SK-N-SH treated with all-trans-retinoic acid at 6 μM for 48 hours (cell line): ENCODE results near the gene PSMF1.

ENCODE experiments used
- ATAC-seq: fragments of 200-7000 bp; cut with Tn5 transposase; 3 replicates; pipeline ENCODE4 v1.9.1; 2020; ENCODE audit warnings: mild to moderate bottlenecking, moderate library complexity
- ARNTL ChIP-seq: fragments of 450-650 bp; formaldehyde crosslinking; IDR thresholded peaks from 2 replicates; pipeline ENCODE4 v1.5.0; 2020; ENCODE audit warnings: low read depth, mild to moderate bottlenecking, moderate library complexity, borderline replicate concordance
- BACH2 ChIP-seq: fragments of 250-450 bp; sonication (Bioruptor Pico); IDR thresholded peaks from 2 replicates; pipeline ENCODE4 v1.9.0; 2021; ENCODE audit warnings: mild to moderate bottlenecking, borderline replicate concordance
- CSDC2 ChIP-seq: fragments of 250-450 bp; sonication (Bioruptor Pico); IDR thresholded peaks from 2 replicates; pipeline ENCODE4 v1.5.0; 2020; ENCODE audit warnings: mild to moderate bottlenecking, moderate library complexity
- CSRNP3 ChIP-seq: fragments of 250-450 bp; sonication (Bioruptor Pico); IDR thresholded peaks from 2 replicates; pipeline ENCODE4 v1.5.1; 2021; ENCODE audit warnings: mild to moderate bottlenecking, moderate library complexity
- GLIS3 ChIP-seq: fragments of 250-450 bp; sonication (Bioruptor Pico); IDR thresholded peaks from 2 replicates; pipeline ENCODE4 v1.5.0; 2020; ENCODE audit warnings: mild to moderate bottlenecking, moderate library complexity
- ISL1 ChIP-seq: fragments of 250-450 bp; sonication (Bioruptor Pico); IDR thresholded peaks from 2 replicates; pipeline ENCODE4 v2.1.2; 2022; ENCODE audit warnings: mild to moderate bottlenecking, moderate library complexity
- OSR1 ChIP-seq: fragments of 250-450 bp; sonication (Bioruptor Pico); IDR thresholded peaks from 2 replicates; pipeline ENCODE4 v1.8.0; 2022; ENCODE audit warnings: moderate library complexity, mild to moderate bottlenecking, inconsistent platforms
- PATZ1 ChIP-seq: fragments of 250-450 bp; sonication (Bioruptor Pico); IDR thresholded peaks from 2 replicates; pipeline ENCODE4 v1.8.0; 2020; ENCODE audit warnings: mild to moderate bottlenecking, moderate library complexity, borderline replicate concordance
- POU6F1 ChIP-seq: fragments of 250-450 bp; sonication (Bioruptor Pico); IDR thresholded peaks from 2 replicates; pipeline ENCODE4 v1.8.0; 2021; ENCODE audit warnings: low read depth, mild to moderate bottlenecking, moderate library complexity, borderline replicate concordance
- PPARA ChIP-seq: fragments of 250-450 bp; sonication (Bioruptor Pico); IDR thresholded peaks from 2 replicates; pipeline ENCODE4 v1.5.0; 2020; ENCODE audit warnings: mild to moderate bottlenecking, borderline replicate concordance
- RARB ChIP-seq: fragments of 250-450 bp; sonication (Bioruptor Pico); IDR thresholded peaks from 2 replicates; pipeline ENCODE4 v1.8.0; 2021; ENCODE audit warnings: mild to moderate bottlenecking, moderate library complexity
- SNAI2 ChIP-seq: fragments of 250-450 bp; sonication (Bioruptor Pico); IDR thresholded peaks from 2 replicates; pipeline ENCODE4 v1.5.0; 2020; ENCODE audit warnings: mild to moderate bottlenecking, moderate library complexity
- TCF4 ChIP-seq: fragments of 250-450 bp; sonication (Bioruptor Pico); IDR thresholded peaks from 2 replicates; pipeline ENCODE4 v1.8.0; 2021; ENCODE audit warnings: mild to moderate bottlenecking, moderate library complexity, borderline replicate concordance
- TSHZ2 ChIP-seq: fragments of 250-450 bp; sonication (Bioruptor Pico); IDR thresholded peaks from 2 replicates; pipeline ENCODE4 v1.5.0; 2020; ENCODE audit warnings: mild to moderate bottlenecking, moderate library complexity
- ZFP30 ChIP-seq: fragments of 450-650 bp; formaldehyde crosslinking; IDR thresholded peaks from 2 replicates; pipeline ENCODE4 v1.5.0; 2022; ENCODE audit warnings: mild to moderate bottlenecking, moderate library complexity
- ZNF565 ChIP-seq: fragments of 450-650 bp; formaldehyde crosslinking; conservative IDR thresholded peaks from 2 replicates; pipeline ENCODE4 v1.5.0; 2020; ENCODE audit warnings: low read depth, mild to moderate bottlenecking, moderate library complexity
- ZNF70 ChIP-seq: fragments of 450-650 bp; formaldehyde crosslinking; IDR thresholded peaks from 2 replicates; pipeline ENCODE4 v1.5.0; 2020; ENCODE audit warnings: mild to moderate bottlenecking, moderate library complexity
- ZNF8 ChIP-seq: fragments of 450-650 bp; formaldehyde crosslinking; IDR thresholded peaks from 2 replicates; pipeline ENCODE4 v1.5.0; 2020; ENCODE audit warnings: mild to moderate bottlenecking, moderate library complexity

PSMF1 gene

GRCh38 chr20:1164871-1165270 lies 46.5 kb downstream of the PSMF1 start:
- TF ChIP-seq SNAI2, result no peak
- no peak for TF ChIP-seq ZNF8 (CRISPR knock-in tag)
- no peak for TF ChIP-seq BACH2
- ATAC-seq, result no peak

- no peak for ATAC-seq
Measured at GRCh38 chr20:1165521-1165920, 47.1 kb downstream of the PSMF1 start.

GRCh38 chr20:1165941-1166340 lies 47.5 kb downstream of the PSMF1 start:
- TF ChIP-seq GLIS3 (no peak), ZNF565 (no peak), OSR1 (CRISPR knock-in tag) (no peak), CSRNP3 (CRISPR knock-in tag) (no peak), PPARA (CRISPR knock-in tag) (no peak), POU6F1 (CRISPR knock-in tag) (no peak), ARNTL (CRISPR knock-in tag) (no peak), ZFP30 (CRISPR knock-in tag) (no peak), BACH2 (no peak)
- no peak for ATAC-seq

More at GRCh38 chr20:1165521-1165920, 47.1 kb downstream of the PSMF1 start:
- TF ChIP-seq ZNF70 (CRISPR knock-in tag) (no peak), ZNF565 (no peak), CSDC2 (CRISPR knock-in tag) (no peak), PATZ1 (no peak), ARNTL (CRISPR knock-in tag) (no peak), TSHZ2 (no peak), POU6F1 (CRISPR knock-in tag) (no peak), PPARA (CRISPR knock-in tag) (no peak), SNAI2 (no peak), TCF4 (CRISPR knock-in tag) (no peak), ISL1 (CRISPR knock-in tag) (no peak), OSR1 (CRISPR knock-in tag) (no peak), GLIS3 (no peak), RARB (no peak), ZNF8 (CRISPR knock-in tag) (no peak), CSRNP3 (CRISPR knock-in tag) (no peak)
- TF ChIP-seq, all 23 proteins: peak for 0
